Transverse colon (tissue), 4 donors: ENCODE measurements around the gene CIZ1.

ENCODE experiments used
- CTCF ChIP-seq, 5 experiments: fragments of 200-600 bp in 3 of 5; fragments of 450-650 bp in 2 of 5; sonication (generic) in 3 of 5; IDR thresholded peaks; 1 replicate in 2 of 5; 2 replicates in 3 of 5; pipeline ENCODE4 v1.5.1; 2016 to 2017; ENCODE audit warnings: antibody characterized with exemption in 5 of 5, inconsistent platforms in 3 of 5, mild to moderate bottlenecking in 2 of 5, moderate library complexity in 1 of 5
- EP300 ChIP-seq: sonication (generic); formaldehyde crosslinking; IDR thresholded peaks from one replicate; pipeline ENCODE4 v1.6.1; 2017; ENCODE audit warnings: antibody characterized with exemption, low read depth
- POLR2AphosphoS5 ChIP-seq, 3 donors: sonication (generic); formaldehyde crosslinking; IDR thresholded peaks; one replicate each; pipeline ENCODE4 v1.6.1; 2016; ENCODE audit warnings: antibody characterized with exemption in 3 of 3

GRCh38 chr9:128169925-128170324, 21.4 kb downstream of the CIZ1 start:
- TF ChIP-seq POLR2AphosphoS5 (IDR thresholded peaks at IDR 0.05) (no peak), CTCF (IDR thresholded peaks at IDR 0.05) (no peak), EP300 (no peak)
